ENCODE data around the gene GPR84. TPM values are rescaled to one million over a fixed set of nuclear protein-coding genes. Genes with fewer than 3 reads are reported as not detected.

Gene GPR84
- polyA plus RNA-seq, 1 donor (not counting 4 experiments of a cell fraction or from before 2014, with no cell fraction given), result 0.12 TPM

- Histone ChIP-seq H3K9me1 (ENCODE audit: control insufficient read depth, extremely low read depth, insufficient read depth, low read length) (no peaks in the 10 kb centered on the region), H3K4me1 (ENCODE audit: control insufficient read depth, extremely low read depth, insufficient read depth, low read length) (no peaks in the 10 kb centered on the region), H2AFZ (ENCODE audit: control insufficient read depth, low read length) (no peak overlapping the region), H3K9ac (ENCODE audit: control insufficient read depth, extremely low read depth, insufficient read depth, low read length) (no peak overlapping the region), H3K27me3 (ENCODE audit: control insufficient read depth, extremely low read depth, insufficient read depth, low read length) (no peaks in the 10 kb centered on the region), H3K79me2 (ENCODE audit: control insufficient read depth, insufficient read depth, low read length) (no peaks in the 10 kb centered on the region), H3K27ac (ENCODE audit: control insufficient read depth, insufficient read depth, low read length) (no peak overlapping the region), H3K4me2 (ENCODE audit: control insufficient read depth, extremely low read depth, insufficient read depth, low read depth, low read length) (no peak overlapping the region), H4K20me1 (ENCODE audit: control insufficient read depth, extremely low read depth, insufficient read depth, low read length) (no peaks in the 10 kb centered on the region), H3K4me3 (ENCODE audit: control insufficient read depth in 2 of 3, extremely low read depth in 1 of 3, insufficient read depth in 2 of 3, low read depth in 1 of 3, low read length in 3 of 3) (no peak overlapping the region), H3K9me3 (ENCODE audit: control insufficient read depth, low read depth, low read length) (no peaks in the 10 kb centered on the region), H3K36me3 (ENCODE audit: control insufficient read depth in 2 of 2, extremely low read depth in 1 of 2, insufficient read depth in 2 of 2, low read length in 2 of 2) (peaks cover 20 to 31% of the 10 kb centered on the region in 2 experiments)
- dilution Hi-C loops (cut with MboI; ENCODE audit: extremely low pct_ligation_motif_present, low sequenced_read_pairs), result no loop called here
- DNase-seq (ENCODE audit: low read depth, low spot score), result no peak
- no peak for TF ChIP-seq EZH2 (IDR thresholded peaks at IDR 0.05; ENCODE audit: low read length)
- no peak for TF ChIP-seq CTCF (optimal IDR thresholded peaks at IDR 0.05 in 1 of 3, IDR thresholded peaks at IDR 0.05 in 1 of 3, conservative IDR thresholded peaks at IDR 0.05 in 1 of 3; ENCODE audit: extremely low read depth in 1 of 3, insufficient read depth in 2 of 3, low read length in 3 of 3)
- no peak for FAIRE-seq
Measured at GRCh38 chr12:54351341-54351740, 12.9 kb downstream of the GPR84 start.

GRCh38 chr12:54350743-54351142, 13.5 kb downstream of the GPR84 start:
- no peak overlapping the region for H3K27ac ChIP-seq (ENCODE audit: control insufficient read depth, insufficient read depth, low read length)
- no peaks in the 10 kb centered on the region for H4K20me1 ChIP-seq (ENCODE audit: control insufficient read depth, extremely low read depth, insufficient read depth, low read length)
- no peak overlapping the region for H3K9ac ChIP-seq (ENCODE audit: control insufficient read depth, extremely low read depth, insufficient read depth, low read length)
- dilution Hi-C loops (cut with MboI; ENCODE audit: extremely low pct_ligation_motif_present, low sequenced_read_pairs), result no loop called here
- TF ChIP-seq CTCF (optimal IDR thresholded peaks at IDR 0.05 in 1 of 3, IDR thresholded peaks at IDR 0.05 in 1 of 3, conservative IDR thresholded peaks at IDR 0.05 in 1 of 3; ENCODE audit: extremely low read depth in 1 of 3, insufficient read depth in 2 of 3, low read length in 3 of 3), result no peak
- TF ChIP-seq EZH2 (IDR thresholded peaks at IDR 0.05; ENCODE audit: low read length), result no peak
- H3K27me3 ChIP-seq (ENCODE audit: control insufficient read depth, extremely low read depth, insufficient read depth, low read length), result no peaks in the 10 kb centered on the region
- H2AFZ ChIP-seq (ENCODE audit: control insufficient read depth, low read length), result no peak overlapping the region
- no peaks in the 10 kb centered on the region for H3K79me2 ChIP-seq (ENCODE audit: control insufficient read depth, insufficient read depth, low read length)
- no peak for DNase-seq (ENCODE audit: low read depth, low spot score)
- H3K4me3 ChIP-seq (ENCODE audit: control insufficient read depth in 2 of 3, extremely low read depth in 1 of 3, insufficient read depth in 2 of 3, low read depth in 1 of 3, low read length in 3 of 3), result no peak overlapping the region
- peaks cover 20 to 31% of the 10 kb centered on the region in 2 experiments for H3K36me3 ChIP-seq (ENCODE audit: control insufficient read depth in 2 of 2, extremely low read depth in 1 of 2, insufficient read depth in 2 of 2, low read length in 2 of 2)
- H3K4me1 ChIP-seq (ENCODE audit: control insufficient read depth, extremely low read depth, insufficient read depth, low read length), result no peaks in the 10 kb centered on the region
- H3K4me2 ChIP-seq (ENCODE audit: control insufficient read depth, extremely low read depth, insufficient read depth, low read depth, low read length), result no peak overlapping the region
- H3K9me1 ChIP-seq (ENCODE audit: control insufficient read depth, extremely low read depth, insufficient read depth, low read length), result no peaks in the 10 kb centered on the region
- H3K9me3 ChIP-seq (ENCODE audit: control insufficient read depth, low read depth, low read length), result no peaks in the 10 kb centered on the region
- FAIRE-seq, result no peak

Data from keratinocyte (primary cell).